ENCODE results near the gene HNF4A. TPM values are rescaled to one million over a fixed set of nuclear protein-coding genes. Genes with fewer than 3 reads are reported as not detected.

HNF4A gene
- total RNA-seq, 4 donors from 2014 or later, result 173 to 471 (median 252) TPM

DNA sequence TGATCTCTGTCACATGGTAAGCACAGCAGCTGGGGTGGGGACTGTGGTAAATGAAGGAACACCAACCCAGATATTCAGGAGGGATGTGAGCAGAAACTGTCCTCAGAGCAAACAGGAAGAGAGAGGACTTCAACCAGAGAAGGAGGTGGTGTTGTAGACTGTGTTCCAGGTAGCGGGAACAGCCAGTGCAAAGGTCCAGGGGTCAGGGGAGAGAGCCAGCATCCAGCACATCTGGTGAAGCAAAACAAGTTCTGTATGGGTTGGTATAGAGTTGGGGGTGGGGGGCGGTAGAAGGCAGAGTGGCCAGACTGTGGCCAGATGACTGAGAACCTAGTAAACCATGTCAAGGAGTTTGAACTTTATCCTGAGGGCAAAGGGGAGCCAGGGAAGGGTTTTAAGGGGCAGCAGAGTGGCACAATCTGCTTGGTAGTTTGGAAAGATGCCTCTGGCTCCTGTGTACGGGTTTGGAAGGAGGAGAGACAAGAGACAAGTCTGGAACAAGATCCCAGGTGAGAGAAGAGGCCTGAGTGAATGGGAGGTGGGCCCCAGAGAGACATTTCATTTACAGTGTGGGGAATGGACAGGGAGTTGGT lies 92.4 kb downstream of the HNF4A start:
- H3K27me3 ChIP-seq, result no peaks in the 10 kb centered on the region
- WGBS, 2 donors (ENCODE audit: low coverage in 1 of 2), result 75 to 88% methylated on average over 3 of the region's 3 CpGs
- H3K4me3 ChIP-seq, result no peak overlapping the region
- peak; percentile 43 for DNase-seq
- H3K36me3 ChIP-seq, result no peaks in the 10 kb centered on the region
- intact Hi-C loops (cut with DNase I; ENCODE audit: low total_unique reads), result no loop called here
- peak overlapping the region in 3 of 4 donors; percentile 9 to 86 (median 84) for H3K27ac ChIP-seq
- H3K4me1 ChIP-seq, result peaks cover 0 to 33% (median 17%) of the 10 kb centered on the region in 4 donors
- in situ Hi-C loops (cut with MboI; ENCODE audit: low pct_ligation_motif_present in 1 of 4, low pct_unique_long_range_greater_than_20kb in 1 of 4, low sequenced_read_pairs in 3 of 4), result no loop called here
- TF ChIP-seq POLR2AphosphoS5 (IDR thresholded peaks at IDR 0.05) (peak in 1 of 3 donors; percentile 25), CTCF (IDR thresholded peaks at IDR 0.05) (no peak)
- H3K9me3 ChIP-seq, result no peaks in the 10 kb centered on the region

DNA sequence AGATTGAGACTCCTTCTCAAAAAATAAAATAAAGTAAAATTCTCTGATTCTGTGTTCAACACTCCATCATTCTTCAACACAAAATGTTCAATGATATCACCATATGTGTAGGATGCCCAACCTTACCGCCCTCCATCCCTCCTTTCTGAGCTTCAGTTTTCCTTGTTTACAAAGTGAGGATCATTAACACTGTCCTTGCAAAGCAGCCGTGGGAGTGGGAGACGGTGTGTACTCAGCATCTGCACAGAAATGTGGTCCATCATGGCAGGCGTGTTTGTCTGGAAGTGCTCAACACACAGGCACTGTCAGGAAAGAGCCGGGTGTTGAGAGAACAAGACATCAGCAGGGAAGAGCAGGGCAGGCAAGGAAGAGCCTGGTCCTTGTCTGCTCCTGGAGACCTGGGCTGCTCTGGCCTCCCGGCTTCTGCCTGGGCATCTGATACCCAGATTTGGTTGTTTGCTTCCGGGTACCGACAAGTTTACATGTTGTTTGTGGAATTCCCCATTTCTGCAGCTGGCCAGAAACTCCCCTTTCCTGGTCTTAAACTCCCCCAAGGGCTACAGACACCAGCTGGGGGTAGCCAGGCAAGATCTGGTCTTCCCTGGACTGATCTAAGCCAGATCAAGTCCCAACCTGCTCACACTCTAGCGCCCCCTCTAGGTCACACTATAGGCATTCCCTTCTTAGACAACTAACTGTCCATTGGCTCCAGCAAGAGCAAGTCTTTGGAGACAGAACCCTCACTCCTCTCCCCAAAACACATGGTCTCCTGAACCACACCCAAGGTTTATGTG lies 93.5 kb downstream of the HNF4A start:
- intact Hi-C loops (cut with DNase I; ENCODE audit: low total_unique reads) (no loop called here), in situ Hi-C loops (cut with MboI; ENCODE audit: low pct_ligation_motif_present in 1 of 4, low pct_unique_long_range_greater_than_20kb in 1 of 4, low sequenced_read_pairs in 3 of 4) (no loop called here)
- no peaks in the 10 kb centered on the region for H3K9me3 ChIP-seq
- H3K27me3 ChIP-seq, result no peaks in the 10 kb centered on the region
- H3K27ac ChIP-seq, result peak overlapping the region in 2 of 4 donors; percentile 12 to 84
- 58 to 75% methylated on average over 2 to 9 of the region's 9 CpGs for WGBS, 2 donors (ENCODE audit: low coverage in 1 of 2)
- DNase-seq, result peak; percentile 52
- no peak for TF ChIP-seq POLR2AphosphoS5 (IDR thresholded peaks at IDR 0.05)
- TF ChIP-seq POLR2A (IDR thresholded peaks at IDR 0.05), result no peak
- TF ChIP-seq EP300 (IDR thresholded peaks at IDR 0.05; ENCODE audit: low read depth), result no peak
- peak in 4 of 5 experiments; percentile 24 to 43 (median 26) for TF ChIP-seq CTCF (IDR thresholded peaks at IDR 0.05)
- no peaks in the 10 kb centered on the region for H3K36me3 ChIP-seq
- peaks cover 0 to 26% (median 11%) of the 10 kb centered on the region in 4 donors for H3K4me1 ChIP-seq
- H3K4me3 ChIP-seq, result no peak overlapping the region

GRCh38 chr20:44449864-44450263 lies 94.4 kb downstream of the HNF4A start:
- Histone ChIP-seq H3K27me3 (no peaks in the 10 kb centered on the region), H3K27ac (no peak overlapping the region), H3K9me3 (no peaks in the 10 kb centered on the region), H3K36me3 (no peaks in the 10 kb centered on the region), H3K4me3 (no peak overlapping the region), H3K4me1 (peaks cover 0 to 26% (median 11%) of the 10 kb centered on the region in 4 donors)
- TF ChIP-seq CTCF (IDR thresholded peaks at IDR 0.05), result no peak
- no peak for TF ChIP-seq EP300 (IDR thresholded peaks at IDR 0.05; ENCODE audit: low read depth)
- no peak for TF ChIP-seq POLR2AphosphoS5 (IDR thresholded peaks at IDR 0.05)
- no peak for TF ChIP-seq POLR2A (IDR thresholded peaks at IDR 0.05)
- in situ Hi-C loops (cut with MboI; ENCODE audit: low pct_ligation_motif_present in 1 of 4, low pct_unique_long_range_greater_than_20kb in 1 of 4, low sequenced_read_pairs in 3 of 4) (loop anchor here in 3 of 4 donors (25.0 kb wide), 1 partner anchor 238 kb away; the partner anchor contains the start of gene OSER1 (in 3 of the 3)), intact Hi-C loops (cut with DNase I; ENCODE audit: low total_unique reads) (no loop called here)
- 76 to 80% methylated on average over 2 to 7 of the region's 7 CpGs for WGBS, 2 donors (ENCODE audit: low coverage in 1 of 2)
- no peak for DNase-seq

GRCh38 chr20:44450281-44450889 lies 94.9 kb downstream of the HNF4A start:
- no peaks in the 10 kb centered on the region for H3K9me3 ChIP-seq
- H3K36me3 ChIP-seq, result no peaks in the 10 kb centered on the region
- TF ChIP-seq CTCF (IDR thresholded peaks at IDR 0.05) (no peak), POLR2A (IDR thresholded peaks at IDR 0.05) (no peak), POLR2AphosphoS5 (IDR thresholded peaks at IDR 0.05) (no peak), EP300 (IDR thresholded peaks at IDR 0.05; ENCODE audit: low read depth) (no peak)
- H3K27ac ChIP-seq, result no peak overlapping the region
- in situ Hi-C loops (cut with MboI; ENCODE audit: low pct_ligation_motif_present in 1 of 4, low pct_unique_long_range_greater_than_20kb in 1 of 4, low sequenced_read_pairs in 3 of 4) (loop anchor here in 3 of 4 donors (25.0 kb wide), 1 partner anchor 238 kb away; the partner anchor contains the start of gene OSER1 (in 3 of the 3)), intact Hi-C loops (cut with DNase I; ENCODE audit: low total_unique reads) (no loop called here)
- no peaks in the 10 kb centered on the region for H3K27me3 ChIP-seq
- peaks cover 0 to 23% (median 10%) of the 10 kb centered on the region in 4 donors for H3K4me1 ChIP-seq
- H3K4me3 ChIP-seq, result no peak overlapping the region
- 34 to 80% methylated on average over 1 to 3 of the region's 3 CpGs for WGBS, 2 donors (ENCODE audit: low coverage in 1 of 2)
- DNase-seq, result no peak
